DND-41 (cell line): Measurements from ENCODE around the gene IQCE.

Experiments
- ATAC-seq: fragments of 200-7000 bp; cut with Tn5 transposase; 3 replicates; pipeline ENCODE4 v1.9.1; 2021; ENCODE audit warnings: low read depth; ENCODE audit not compliant: insufficient read depth
- DNase-seq: peaks from one replicate; pipeline ENCODE4 v3.0.0-alpha.2; 2020
- H2AFZ ChIP-seq: 2 replicates; pipeline ENCODE4 v1.6.0; 2012; ENCODE audit warnings: low read depth, low read length
- H3K27ac ChIP-seq: 2 replicates; pipeline ENCODE4 v1.5.1; 2012; ENCODE audit warnings: low read length, inconsistent platforms
- H3K27me3 ChIP-seq: fragments of 200-600 bp; sonication (generic); 2 replicates; pipeline ENCODE4 v1.6.0; 2012; ENCODE audit warnings: low read length, mild to moderate bottlenecking, inconsistent platforms; ENCODE audit not compliant: insufficient read depth, poor library complexity
- H3K36me3 ChIP-seq: 2 replicates; pipeline ENCODE4 v1.5.1; 2012; ENCODE audit warnings: low read length, inconsistent platforms; ENCODE audit not compliant: insufficient read depth
- H3K4me1 ChIP-seq: 2 replicates; pipeline ENCODE4 v1.5.1; 2012; ENCODE audit warnings: mild to moderate bottlenecking, low read length; ENCODE audit not compliant: insufficient read depth
- H3K4me2 ChIP-seq: 2 replicates; pipeline ENCODE4 v1.6.0; 2012; ENCODE audit warnings: mild to moderate bottlenecking, moderate library complexity, low read length, inconsistent platforms; ENCODE audit not compliant: insufficient read depth
- H3K4me3 ChIP-seq, 2 experiments: fragments of 200-600 bp in 1 of 2; shearing (Covaris generic) in 1 of 2; 2 replicates each; pipeline ENCODE4 v1.5.1; 2012 to 2016; ENCODE audit warnings: inconsistent platforms in 2 of 2, low read length in 2 of 2, mild to moderate bottlenecking in 2 of 2, low read depth in 1 of 2, moderate library complexity in 1 of 2
- H3K79me2 ChIP-seq: 2 replicates; pipeline ENCODE4 v1.6.0; 2012; ENCODE audit warnings: low read length, inconsistent platforms; ENCODE audit not compliant: insufficient read depth
- H3K9ac ChIP-seq: 2 replicates; pipeline ENCODE4 v1.6.0; 2012; ENCODE audit warnings: low read depth, mild to moderate bottlenecking, inconsistent platforms, low read length, moderate library complexity
- H3K9me3 ChIP-seq: 2 replicates; pipeline ENCODE4 v1.5.1; 2012; ENCODE audit warnings: low read length, moderate library complexity, mild to moderate bottlenecking, inconsistent platforms; ENCODE audit not compliant: insufficient read depth, severe bottlenecking
- H4K20me1 ChIP-seq: 2 replicates; pipeline ENCODE4 v1.6.0; 2012; ENCODE audit warnings: low read length; ENCODE audit not compliant: insufficient read depth
- CTCF ChIP-seq: IDR thresholded peaks from 2 replicates; pipeline ENCODE4 v1.5.1; 2012; ENCODE audit warnings: borderline replicate concordance, low read length, moderate library complexity, mild to moderate bottlenecking; ENCODE audit not compliant: poor library complexity, severe bottlenecking; ENCODE audit errors: extremely low read depth
- EZH2 ChIP-seq: IDR thresholded peaks from 3 replicates; pipeline ENCODE4 v1.6.1; 2012; ENCODE audit warnings: borderline replicate concordance, low read depth, mild to moderate bottlenecking, moderate library complexity, low read length, inconsistent platforms; ENCODE audit not compliant: severe bottlenecking

The IQCE gene

GRCh38 chr7:2663960-2664359 is 105.2 kb downstream of the IQCE start:
- no peak for DNase-seq
- Histone ChIP-seq H3K36me3 (peaks cover 43% of the 10 kb centered on the region), H3K79me2 (no peaks in the 10 kb centered on the region), H2AFZ (no peak overlapping the region), H3K27me3 (no peaks in the 10 kb centered on the region), H3K9ac (no peak overlapping the region), H3K4me1 (no peaks in the 10 kb centered on the region), H3K9me3 (no peaks in the 10 kb centered on the region), H3K4me2 (no peak overlapping the region), H4K20me1 (peaks cover 5% of the 10 kb centered on the region; the same call in 1 of the 2 replicates), H3K27ac (no peak overlapping the region), H3K4me3 (no peak overlapping the region)
- ATAC-seq = no peak
- TF ChIP-seq CTCF = no peak
- TF ChIP-seq EZH2 = no peak
